ENCODE data around the gene RAB11FIP4.

- no peak for TF ChIP-seq POLR2AphosphoS5 (IDR thresholded peaks at IDR 0.05; ENCODE audit: low read depth, low read length)
- no peak for TF ChIP-seq CTCF (IDR thresholded peaks at IDR 0.05)
- TF ChIP-seq, protein P1, sequence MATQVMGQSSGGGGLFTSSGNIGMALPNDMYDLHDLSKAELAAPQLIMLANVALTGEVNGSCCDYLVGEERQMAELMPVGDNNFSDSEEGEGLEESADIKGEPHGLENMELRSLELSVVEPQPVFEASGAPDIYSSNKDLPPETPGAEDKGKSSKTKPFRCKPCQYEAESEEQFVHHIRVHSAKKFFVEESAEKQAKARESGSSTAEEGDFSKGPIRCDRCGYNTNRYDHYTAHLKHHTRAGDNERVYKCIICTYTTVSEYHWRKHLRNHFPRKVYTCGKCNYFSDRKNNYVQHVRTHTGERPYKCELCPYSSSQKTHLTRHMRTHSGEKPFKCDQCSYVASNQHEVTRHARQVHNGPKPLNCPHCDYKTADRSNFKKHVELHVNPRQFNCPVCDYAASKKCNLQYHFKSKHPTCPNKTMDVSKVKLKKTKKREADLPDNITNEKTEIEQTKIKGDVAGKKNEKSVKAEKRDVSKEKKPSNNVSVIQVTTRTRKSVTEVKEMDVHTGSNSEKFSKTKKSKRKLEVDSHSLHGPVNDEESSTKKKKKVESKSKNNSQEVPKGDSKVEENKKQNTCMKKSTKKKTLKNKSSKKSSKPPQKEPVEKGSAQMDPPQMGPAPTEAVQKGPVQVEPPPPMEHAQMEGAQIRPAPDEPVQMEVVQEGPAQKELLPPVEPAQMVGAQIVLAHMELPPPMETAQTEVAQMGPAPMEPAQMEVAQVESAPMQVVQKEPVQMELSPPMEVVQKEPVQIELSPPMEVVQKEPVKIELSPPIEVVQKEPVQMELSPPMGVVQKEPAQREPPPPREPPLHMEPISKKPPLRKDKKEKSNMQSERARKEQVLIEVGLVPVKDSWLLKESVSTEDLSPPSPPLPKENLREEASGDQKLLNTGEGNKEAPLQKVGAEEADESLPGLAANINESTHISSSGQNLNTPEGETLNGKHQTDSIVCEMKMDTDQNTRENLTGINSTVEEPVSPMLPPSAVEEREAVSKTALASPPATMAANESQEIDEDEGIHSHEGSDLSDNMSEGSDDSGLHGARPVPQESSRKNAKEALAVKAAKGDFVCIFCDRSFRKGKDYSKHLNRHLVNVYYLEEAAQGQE (IDR thresholded peaks at IDR 0.05; ENCODE audit: insufficient read depth in 1 of 2, low read depth in 2 of 2, low read length in 1 of 2) = no peak
- TF ChIP-seq SIN3A (IDR thresholded peaks at IDR 0.05; ENCODE audit: borderline replicate concordance, insufficient read depth, low read depth, low read length) = no peak
- TF ChIP-seq TCF7L2 (IDR thresholded peaks at IDR 0.05; ENCODE audit: low read depth, low read length) = no peak
Observed at GRCh38 chr17:31509095-31509804, 117.8 kb downstream of the RAB11FIP4 start.
